H1 (cell line): ENCODE measurements around the gene NFIC.

ENCODE experiments used
- EP300 ChIP-seq, 2 experiments: IDR thresholded peaks; 1 replicate in 1 of 2; 2 replicates in 1 of 2; pipeline ENCODE4 v1.6.1; 2011 to 2012; ENCODE audit warnings: low read depth in 2 of 2, low read length in 2 of 2, mild to moderate bottlenecking in 2 of 2, borderline replicate concordance in 1 of 2, inconsistent platforms in 1 of 2, moderate library complexity in 1 of 2
- EZH2 ChIP-seq: fragments of 200-600 bp; sonication (generic); IDR thresholded peaks from 2 replicates; pipeline ENCODE4 v1.7.1; 2012; ENCODE audit warnings: low read depth, mild to moderate bottlenecking, moderate library complexity, low read length, inconsistent platforms; ENCODE audit not compliant: severe bottlenecking
- GTF2F1 ChIP-seq: IDR thresholded peaks from 2 replicates; pipeline ENCODE4 v1.6.1; 2012; ENCODE audit warnings: low read depth, low read length, improper control_type of control experiment, borderline replicate concordance
- HDAC2 ChIP-seq, 2 experiments: fragments of 300-600 bp in 1 of 2; sonication (generic) in 1 of 2; IDR thresholded peaks; 2 replicates each; pipeline ENCODE4 v1.6.1; 2011 to 2012; ENCODE audit warnings: low read depth in 2 of 2, low read length in 2 of 2, mild to moderate bottlenecking in 2 of 2, moderate library complexity in 2 of 2, borderline replicate concordance in 1 of 2, inconsistent platforms in 1 of 2
- HDAC6 ChIP-seq: IDR thresholded peaks from one replicate; pipeline ENCODE4 v1.7.1; 2012; ENCODE audit warnings: low read depth, mild to moderate bottlenecking, inconsistent platforms, low read length, moderate library complexity
- KDM1A ChIP-seq: fragments of 200-600, 300-600 bp; sonication (generic); IDR thresholded peaks from 2 replicates; pipeline ENCODE4 v1.7.1; 2016; ENCODE audit warnings: mild to moderate bottlenecking, low read length, borderline replicate concordance
- KDM5A ChIP-seq: fragments of 200-600 bp; IDR thresholded peaks from 2 replicates; pipeline ENCODE4 v1.7.1; 2012; ENCODE audit warnings: mild to moderate bottlenecking, low read length, inconsistent platforms, mixed read lengths
- POLR2AphosphoS5 ChIP-seq: IDR thresholded peaks from 2 replicates; pipeline ENCODE4 v1.6.1; 2011; ENCODE audit warnings: low read depth, low read length
- POU5F1 ChIP-seq: IDR thresholded peaks from 2 replicates; pipeline ENCODE4 v1.6.1; 2011; ENCODE audit warnings: low read depth, mild to moderate bottlenecking, low read length, moderate library complexity
- SIN3A ChIP-seq, 2 experiments: IDR thresholded peaks in 1 of 2; conservative IDR thresholded peaks in 1 of 2; 2 replicates each; pipeline ENCODE4 v1.6.1; 2011 to 2012; ENCODE audit warnings: low read length in 2 of 2, improper control_type of control experiment in 1 of 2, low read depth in 1 of 2, mild to moderate bottlenecking in 1 of 2
- SIX5 ChIP-seq: IDR thresholded peaks from 2 replicates; pipeline ENCODE4 v1.6.1; 2011; ENCODE audit warnings: mild to moderate bottlenecking, low read depth, low read length
- TF ChIP-seq, protein P1 (sequence below), 3 experiments: IDR thresholded peaks; 1 replicate in 2 of 3; 2 replicates in 1 of 3; pipeline versions ENCODE4 v1.5.1 to v1.6.1; 2011; ENCODE audit warnings: low read length in 3 of 3, mild to moderate bottlenecking in 3 of 3, inconsistent platforms in 2 of 3, low read depth in 1 of 3, moderate library complexity in 1 of 3; ENCODE audit not compliant: insufficient read depth in 1 of 3; ENCODE audit errors: control extremely low read depth in 1 of 3
- TF ChIP-seq, protein P2 (sequence below): IDR thresholded peaks from 2 replicates; pipeline ENCODE4 v1.6.1; 2012; ENCODE audit warnings: inconsistent platforms

DNA sequence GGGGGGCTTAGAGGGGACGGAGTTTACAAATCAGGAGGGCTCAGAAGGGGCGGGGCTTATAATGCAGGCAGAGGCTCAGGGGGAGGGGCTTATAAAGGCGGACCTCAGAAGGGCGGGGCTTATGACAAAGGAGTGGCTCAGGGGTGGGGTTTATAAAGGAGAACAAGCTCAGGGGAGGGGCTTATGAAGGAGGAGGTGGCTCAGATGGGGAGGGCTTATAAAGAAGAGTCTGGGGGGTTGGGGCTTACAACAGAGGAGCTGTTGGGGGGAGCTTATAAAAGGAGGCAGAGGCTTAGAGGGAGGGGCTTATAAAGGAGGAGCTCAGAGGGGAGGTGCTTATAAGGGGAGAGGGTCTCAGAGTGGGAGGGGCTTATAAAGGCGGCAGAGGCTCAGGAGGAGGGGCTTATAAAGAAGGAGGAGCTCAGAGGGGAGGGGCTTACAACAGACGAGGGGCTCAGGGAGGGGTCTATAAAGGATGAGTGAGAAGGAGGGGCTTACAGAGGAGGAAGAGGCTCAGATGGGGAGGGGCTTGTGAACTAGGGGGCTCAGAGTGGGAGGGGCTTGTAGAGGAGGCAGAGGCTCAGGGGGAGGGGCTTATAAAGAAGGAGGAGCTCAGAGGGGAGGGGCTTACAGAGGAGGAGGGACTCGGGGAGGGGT is 112.9 kb downstream of the NFIC start:
- TF ChIP-seq, protein P1, sequence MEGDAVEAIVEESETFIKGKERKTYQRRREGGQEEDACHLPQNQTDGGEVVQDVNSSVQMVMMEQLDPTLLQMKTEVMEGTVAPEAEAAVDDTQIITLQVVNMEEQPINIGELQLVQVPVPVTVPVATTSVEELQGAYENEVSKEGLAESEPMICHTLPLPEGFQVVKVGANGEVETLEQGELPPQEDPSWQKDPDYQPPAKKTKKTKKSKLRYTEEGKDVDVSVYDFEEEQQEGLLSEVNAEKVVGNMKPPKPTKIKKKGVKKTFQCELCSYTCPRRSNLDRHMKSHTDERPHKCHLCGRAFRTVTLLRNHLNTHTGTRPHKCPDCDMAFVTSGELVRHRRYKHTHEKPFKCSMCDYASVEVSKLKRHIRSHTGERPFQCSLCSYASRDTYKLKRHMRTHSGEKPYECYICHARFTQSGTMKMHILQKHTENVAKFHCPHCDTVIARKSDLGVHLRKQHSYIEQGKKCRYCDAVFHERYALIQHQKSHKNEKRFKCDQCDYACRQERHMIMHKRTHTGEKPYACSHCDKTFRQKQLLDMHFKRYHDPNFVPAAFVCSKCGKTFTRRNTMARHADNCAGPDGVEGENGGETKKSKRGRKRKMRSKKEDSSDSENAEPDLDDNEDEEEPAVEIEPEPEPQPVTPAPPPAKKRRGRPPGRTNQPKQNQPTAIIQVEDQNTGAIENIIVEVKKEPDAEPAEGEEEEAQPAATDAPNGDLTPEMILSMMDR (IDR thresholded peaks at IDR 0.05; ENCODE audit: control extremely low read depth in 1 of 3, insufficient read depth in 1 of 3, low read depth in 1 of 3, low read length in 3 of 3): no peak
- no peak for TF ChIP-seq KDM1A
- no peak for TF ChIP-seq POLR2AphosphoS5
- TF ChIP-seq EZH2: no peak
- TF ChIP-seq POU5F1: no peak
- TF ChIP-seq SIX5: no peak
- TF ChIP-seq GTF2F1: no peak
- no peak for TF ChIP-seq HDAC6
- TF ChIP-seq EP300 (IDR thresholded peaks at IDR 0.05; ENCODE audit: borderline replicate concordance in 1 of 2, low read depth in 2 of 2, low read length in 2 of 2): no peak
- TF ChIP-seq SIN3A (conservative IDR thresholded peaks at IDR 0.05 in 1 of 2, IDR thresholded peaks at IDR 0.05 in 1 of 2; ENCODE audit: low read depth in 1 of 2, low read length in 2 of 2): no peak
- TF ChIP-seq, protein P2, sequence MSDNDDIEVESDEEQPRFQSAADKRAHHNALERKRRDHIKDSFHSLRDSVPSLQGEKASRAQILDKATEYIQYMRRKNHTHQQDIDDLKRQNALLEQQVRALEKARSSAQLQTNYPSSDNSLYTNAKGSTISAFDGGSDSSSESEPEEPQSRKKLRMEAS: no peak
- no peak for TF ChIP-seq KDM5A
- no peak for TF ChIP-seq HDAC2 (IDR thresholded peaks at IDR 0.05; ENCODE audit: borderline replicate concordance in 1 of 2, low read depth in 2 of 2, low read length in 2 of 2)
